ENCODE results near the gene CX3CR1. TPM values are rescaled to one million over a fixed set of nuclear protein-coding genes. Genes with fewer than 3 reads are reported as not detected.
A peak's percentile ranks its signal among the peaks of the same experiment; 100 is the strongest.

The CX3CR1 gene
- total and polyA plus RNA-seq, 9 of the 15 experiments (the other 6 are each of a cell fraction or from before 2014, with no cell fraction given) = 0.03 to 0.21 TPM; not detected in 7

GRCh38 chr3:39260957-39261356, 18.9 kb downstream of the CX3CR1 start (continued):
- TF ChIP-seq MLX (CRISPR knock-in tag; conservative IDR thresholded peaks at IDR 0.05) (no peak), NFYB (IDR thresholded peaks at IDR 0.05; ENCODE audit: extremely low read depth, insufficient read length) (no peak), KLF16 (IDR thresholded peaks at IDR 0.05) (0 out of 2 replicates have a peak, but pooled peaks have one; percentile 15), DLX4 (CRISPR knock-in tag; IDR thresholded peaks at IDR 0.05) (no peak), MCM2 (IDR thresholded peaks at IDR 0.05; ENCODE audit: low read depth) (no peak), E2F5 (CRISPR knock-in tag; IDR thresholded peaks at IDR 0.05) (no peak), ZNF224 (CRISPR knock-in tag; IDR thresholded peaks at IDR 0.05) (no peak), ZNF277 (CRISPR knock-in tag; IDR thresholded peaks at IDR 0.05; ENCODE audit: borderline replicate concordance) (no peak), RHOXF2B (CRISPR knock-in tag; conservative IDR thresholded peaks at IDR 0.05) (no peak), RCOR1 (IDR thresholded peaks at IDR 0.05; ENCODE audit: borderline replicate concordance in 1 of 2, low read depth in 2 of 2, low read length in 2 of 2) (peak in 1 of 2 experiments; percentile 81; a peak in 2 of 4 replicates), MITF (IDR thresholded peaks at IDR 0.05) (no peak), SRF (CRISPR knock-in tag; IDR thresholded peaks at IDR 0.05) (no peak), ZKSCAN8 (CRISPR knock-in tag; IDR thresholded peaks at IDR 0.05) (no peak), ZNF12 (CRISPR knock-in tag; IDR thresholded peaks at IDR 0.05) (no peak), ZNF449 (CRISPR knock-in tag; IDR thresholded peaks at IDR 0.05) (0 out of 2 replicates have a peak, but pooled peaks have one; percentile 11), CTBP1 (IDR thresholded peaks at IDR 0.05; ENCODE audit: borderline replicate concordance) (peak; percentile 59; the same call in 1 of the 2 replicates), SP1 (CRISPR knock-in tag; IDR thresholded peaks at IDR 0.05) (no peak), ZBTB49 (CRISPR knock-in tag; IDR thresholded peaks at IDR 0.05; ENCODE audit: borderline replicate concordance) (no peak), HCFC1 (IDR thresholded peaks at IDR 0.05; ENCODE audit: low read depth, low read length) (no peak)
